ENCODE data around the gene SUPT7L.
"Not testable (repeated sequence)": the region's sequence is repeated elsewhere in the genome, so short reads cannot be mapped to it uniquely, and the experiment has no call there.

SUPT7L gene

DNA sequence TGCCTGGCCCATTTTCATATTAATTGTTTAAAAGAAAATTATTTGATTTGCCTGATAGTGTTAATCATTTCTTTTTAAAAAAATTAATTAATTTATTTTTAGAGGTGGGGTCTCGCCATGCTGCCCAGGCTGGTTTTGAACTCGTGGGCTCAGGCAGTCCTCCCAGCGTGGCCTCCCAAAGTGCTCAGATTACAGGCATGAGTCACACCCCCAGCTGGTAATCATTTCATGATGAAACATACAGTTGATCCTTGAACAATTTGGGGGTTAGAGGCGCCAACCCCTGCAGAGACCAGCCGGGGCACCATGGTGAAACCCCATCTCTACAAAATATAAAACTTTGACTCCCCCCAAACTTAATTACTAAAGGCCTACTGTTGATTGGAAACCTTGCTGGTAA lies 26.6 kb downstream of the SUPT7L start:
- no peak for TF ChIP-seq ZNF274 (IDR thresholded peaks at IDR 0.05; ENCODE audit: low read depth, low read length)

DNA sequence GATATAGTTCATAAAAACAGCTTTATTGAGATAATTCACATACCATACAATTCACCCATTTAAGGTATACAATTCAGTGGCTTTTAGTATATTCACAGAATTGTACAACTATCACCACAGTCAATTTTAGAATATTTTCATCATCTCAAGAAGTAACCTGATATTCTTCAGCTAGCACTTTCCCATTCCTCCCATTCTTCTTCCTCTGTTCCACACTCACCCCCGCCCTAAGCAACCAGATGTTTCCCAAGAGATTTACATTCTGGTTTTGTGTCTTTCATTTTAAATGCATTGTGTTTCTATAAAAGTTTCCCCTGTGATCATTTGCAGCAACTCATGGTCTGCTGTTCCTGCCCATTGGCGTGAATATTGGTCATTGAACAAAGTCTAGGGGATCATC lies 29.1 kb downstream of the SUPT7L start:
- H3K4me3 ChIP-seq (ENCODE audit: low read length): no peak overlapping the region
- TF ChIP-seq ZNF274 (IDR thresholded peaks at IDR 0.05; ENCODE audit: low read depth, low read length): no peak

More for the DNA sequence above, 26.6 kb downstream of the SUPT7L start:
- no peak overlapping the region for H3K4me3 ChIP-seq (ENCODE audit: low read length)

DNA sequence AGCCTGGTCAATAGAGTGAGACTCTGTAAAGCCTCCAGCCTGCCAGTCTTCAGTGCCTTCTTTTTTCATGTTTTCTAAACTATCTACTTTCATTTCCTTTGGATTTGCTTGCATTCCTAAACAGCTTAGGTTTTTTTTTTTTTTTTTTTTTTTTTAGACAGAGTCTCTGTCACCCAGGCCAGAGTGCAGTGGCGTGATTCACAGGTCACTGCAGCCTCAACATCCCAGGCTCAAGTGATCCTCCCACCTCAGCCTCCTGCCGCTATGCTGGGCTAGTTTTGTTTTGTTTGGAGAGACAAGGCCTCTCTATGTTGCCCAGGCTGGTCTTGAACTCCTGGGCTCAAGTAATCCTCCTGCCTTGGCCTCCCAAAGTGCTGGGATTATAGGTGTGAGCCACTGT lies 33.2 kb downstream of the SUPT7L start:
- H3K4me3 ChIP-seq (ENCODE audit: low read length): not testable (repeated sequence)

DNA sequence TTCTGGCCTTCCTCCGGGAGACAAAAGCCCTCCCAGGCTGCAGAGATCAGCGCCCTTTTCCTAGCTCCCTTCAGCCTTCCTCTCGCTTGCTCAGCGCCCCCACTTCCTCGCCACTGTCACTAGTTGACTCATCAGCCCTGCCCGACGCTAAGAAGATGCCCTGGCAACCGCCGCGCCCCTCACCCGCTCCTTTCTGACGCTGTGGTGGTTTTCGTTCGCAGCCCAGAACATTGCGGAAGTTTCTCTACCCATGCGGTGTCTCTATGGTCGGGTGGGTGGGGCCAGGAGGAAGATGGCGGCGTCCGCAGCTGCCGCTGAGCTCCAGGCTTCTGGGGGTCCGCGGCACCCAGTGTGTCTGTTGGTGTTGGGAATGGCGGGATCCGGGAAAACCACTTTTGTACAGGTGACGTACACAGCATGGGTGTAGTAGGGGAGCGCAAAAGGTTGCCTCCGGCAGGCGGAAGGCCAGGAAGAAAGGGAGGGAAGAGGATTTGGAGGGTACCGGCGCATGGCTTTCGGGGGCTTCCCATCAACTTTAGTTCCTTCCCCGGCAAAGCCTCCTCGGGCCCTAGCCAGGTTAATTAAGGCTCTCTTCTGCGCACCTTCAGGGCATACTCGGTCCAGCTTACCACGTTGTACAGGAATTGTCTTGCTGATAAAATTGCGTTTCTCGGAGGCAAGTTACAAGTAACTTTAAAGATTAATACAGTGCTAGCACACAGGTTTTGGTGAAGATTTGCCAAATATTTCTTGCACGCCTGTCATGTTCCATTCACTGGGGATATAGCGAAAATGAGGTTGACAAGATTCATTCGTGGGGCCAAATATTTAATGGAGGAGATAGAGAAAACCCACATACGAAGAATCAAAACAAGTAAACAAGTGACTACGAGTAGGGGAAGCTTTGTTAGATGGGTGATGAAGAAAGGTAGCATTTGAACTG lies 34.4 kb downstream of the SUPT7L start, which contains the start of the genes CCDC121 and GPN1:
TSS of gene CCDC121 (minus strand) at position 246 of the 943 bp plus-strand sequence. CDS start 1,213 bp downstream, outside the sequence.
TSS of gene GPN1 (plus strand) at position 284 of the 943 bp plus-strand sequence. CDS start at position 293, 9 bp downstream.
- H3K4me3 ChIP-seq (ENCODE audit: low read length): peak within 1 kb of the TSS; percentile 96

DNA sequence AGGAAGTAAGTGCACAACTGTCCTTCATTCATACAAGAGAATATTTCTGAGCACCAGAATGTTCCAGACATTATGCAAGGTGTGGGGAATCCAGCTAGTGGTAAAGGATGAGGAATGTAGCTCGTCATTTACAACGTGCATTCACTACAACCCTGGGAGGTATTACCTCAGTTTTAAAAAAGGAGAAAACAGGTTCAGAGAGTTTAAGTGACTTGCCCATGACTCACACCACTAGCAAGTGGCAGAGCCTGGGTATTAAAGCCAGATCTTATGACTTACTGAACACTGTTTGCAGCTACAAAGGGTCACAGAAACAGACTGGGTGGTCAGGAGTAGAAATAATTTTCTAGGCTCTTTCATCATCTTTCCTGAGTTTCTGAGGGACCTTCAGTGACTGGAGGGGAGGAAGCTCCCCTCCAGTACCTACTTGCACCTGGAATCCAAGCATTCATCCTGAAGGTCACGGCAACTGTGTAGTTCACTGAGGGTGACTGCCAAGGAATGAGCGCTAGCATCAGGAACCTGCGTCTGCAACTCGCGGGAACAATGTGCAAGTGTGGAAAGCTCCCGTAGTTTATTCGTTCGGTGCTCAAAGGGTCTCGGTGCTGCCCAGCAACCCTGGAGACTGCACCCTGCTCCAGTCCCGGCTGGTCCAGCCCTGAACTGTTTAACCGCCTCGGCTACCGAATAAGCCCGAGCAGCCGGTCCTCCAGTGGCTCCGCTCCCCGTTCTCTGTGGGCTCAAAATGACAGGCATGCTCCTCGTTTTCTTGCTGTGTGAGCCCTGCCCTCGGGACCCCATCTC lies 35.2 kb downstream of the SUPT7L start:
- peak overlapping the region; percentile 96 for H3K4me3 ChIP-seq (ENCODE audit: low read length)
- TF ChIP-seq ZNF274 (IDR thresholded peaks at IDR 0.05; ENCODE audit: low read depth, low read length): no peak

More for the DNA sequence above, 34.4 kb downstream of the SUPT7L start, which contains the start of the genes CCDC121 and GPN1:
- TF ChIP-seq ZNF274 (IDR thresholded peaks at IDR 0.05; ENCODE audit: low read depth, low read length): no peak

DNA sequence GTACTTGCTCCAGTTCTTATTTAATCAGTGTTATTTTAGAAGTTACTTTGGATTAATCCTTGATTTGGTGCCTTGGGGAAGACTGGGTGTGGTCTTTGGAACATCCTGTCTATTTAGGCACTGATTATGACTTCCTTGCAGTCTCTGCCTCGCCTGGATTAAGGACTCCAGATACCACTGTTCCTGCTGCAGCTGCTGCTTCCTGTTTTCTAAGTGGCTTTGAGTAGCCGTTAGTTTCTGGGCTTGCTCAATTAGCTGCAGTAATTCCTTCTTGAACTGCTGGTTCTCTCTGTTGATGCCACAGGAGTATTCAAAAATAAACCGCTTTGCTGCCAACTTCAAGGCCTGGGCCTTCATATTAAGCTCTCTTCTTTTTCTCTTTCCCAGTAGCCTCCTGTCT lies 36.5 kb downstream of the SUPT7L start:
- H3K4me3 ChIP-seq (ENCODE audit: low read length): not testable (repeated sequence)

DNA sequence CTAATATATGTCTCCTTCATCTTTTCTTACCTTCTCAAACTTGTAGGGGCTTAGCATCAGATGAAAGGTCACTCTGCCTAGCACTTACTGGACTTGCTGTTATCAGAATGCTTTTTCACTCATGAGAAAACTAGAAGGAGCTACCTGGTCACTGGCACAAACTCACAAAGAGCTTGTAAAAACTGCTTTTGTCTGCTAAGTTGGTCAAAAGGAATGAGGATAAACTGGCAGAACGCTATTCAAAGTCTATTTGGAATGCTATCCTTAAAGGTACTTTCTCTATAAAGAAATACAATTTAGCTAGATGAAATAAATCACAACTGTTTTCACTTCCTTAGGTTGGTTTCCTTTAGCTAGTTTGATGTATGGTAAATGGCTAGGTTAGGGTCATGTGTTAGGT lies 37.1 kb downstream of the SUPT7L start:
- not testable (repeated sequence) for H3K4me3 ChIP-seq (ENCODE audit: low read length)

DNA sequence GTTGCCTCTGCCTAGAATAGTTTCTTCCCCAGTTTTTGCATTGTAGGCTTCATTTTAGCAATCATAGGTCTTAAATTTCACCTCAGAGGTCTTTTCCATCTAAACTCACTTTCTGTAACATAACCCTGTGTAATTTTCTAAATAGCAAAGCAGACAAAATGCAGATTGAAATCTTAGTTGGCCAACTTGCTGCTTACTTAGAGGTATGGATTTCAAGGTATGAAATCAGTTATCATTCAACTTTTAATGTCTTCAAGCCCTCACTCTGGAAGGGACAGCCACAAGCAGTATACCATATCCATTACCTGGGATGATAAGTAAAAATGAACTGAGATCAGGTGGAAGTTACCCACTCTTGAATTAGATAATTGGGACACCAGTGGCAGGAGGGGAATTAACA lies 38.5 kb downstream of the SUPT7L start:
- H3K4me3 ChIP-seq (ENCODE audit: low read length): no peak overlapping the region
- TF ChIP-seq ZNF274 (IDR thresholded peaks at IDR 0.05; ENCODE audit: low read depth, low read length): no peak

DNA sequence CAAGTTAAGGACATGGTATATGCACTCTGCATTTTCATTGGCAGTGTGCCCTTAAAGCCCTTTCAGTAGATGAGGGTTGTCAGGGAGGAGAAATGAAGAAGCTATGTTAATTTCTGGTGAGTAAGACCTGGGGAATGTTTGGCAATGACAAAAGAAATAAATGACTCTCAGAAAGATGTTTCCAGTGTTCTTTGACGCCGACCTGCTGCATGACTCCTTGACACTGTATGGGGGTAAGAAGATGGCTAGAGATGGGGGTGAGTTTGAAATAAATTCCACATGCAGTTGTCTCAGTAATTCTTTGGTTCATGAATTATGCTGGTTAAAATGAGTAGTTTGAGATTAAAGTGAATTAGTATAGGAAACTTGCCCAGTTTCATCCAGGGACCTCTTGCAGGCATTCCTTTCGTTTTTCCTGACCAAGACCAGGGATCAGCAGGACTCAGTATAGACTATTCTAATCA lies 40.5 kb downstream of the SUPT7L start:
- TF ChIP-seq ZNF274 (IDR thresholded peaks at IDR 0.05; ENCODE audit: low read depth, low read length): no peak
- H3K4me3 ChIP-seq (ENCODE audit: low read length): no peak overlapping the region

DNA sequence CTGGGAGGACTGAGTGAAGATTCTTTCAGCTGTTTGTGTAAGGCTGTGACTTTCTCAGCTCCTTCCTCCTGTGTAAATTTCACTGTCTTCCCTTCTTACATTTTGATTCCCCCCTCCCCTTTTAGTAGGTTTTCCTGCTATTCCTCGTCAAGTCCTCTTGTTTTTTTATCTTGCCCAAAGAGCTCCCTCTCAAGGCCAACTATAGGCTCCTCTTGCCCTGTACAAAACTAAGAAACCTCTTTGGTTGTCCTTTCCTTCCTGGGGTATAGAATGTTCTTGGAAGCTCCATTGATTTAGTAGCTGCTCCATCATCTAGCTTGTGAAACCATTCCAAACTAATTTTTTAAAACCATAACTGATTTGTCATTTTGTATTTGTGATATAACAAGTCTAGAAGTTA lies 41.9 kb downstream of the SUPT7L start:
- no peak for TF ChIP-seq ZNF274 (IDR thresholded peaks at IDR 0.05; ENCODE audit: low read depth, low read length)
- H3K4me3 ChIP-seq (ENCODE audit: low read length): no peak overlapping the region

DNA sequence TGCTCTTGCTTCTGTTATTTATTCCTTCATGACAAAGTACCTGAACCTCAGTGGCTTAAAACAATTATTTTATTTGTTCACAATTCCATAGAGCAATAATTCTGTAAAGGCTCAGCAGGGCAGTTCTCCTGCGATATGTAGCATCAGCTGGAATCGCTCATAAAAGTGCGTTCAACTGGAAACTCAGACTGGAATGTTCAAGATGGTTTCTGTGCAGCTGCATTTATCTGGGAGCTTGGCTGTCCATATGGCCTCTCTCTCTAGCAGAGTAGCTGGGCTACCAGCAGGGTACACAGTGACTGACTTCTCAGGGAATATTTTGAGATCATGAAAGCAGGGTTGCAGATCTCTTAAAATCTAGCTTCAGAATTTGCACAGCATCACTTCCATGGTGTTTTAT lies 48.1 kb downstream of the SUPT7L start:
- no peak overlapping the region for H3K4me3 ChIP-seq (ENCODE audit: low read length)
- TF ChIP-seq ZNF274 (IDR thresholded peaks at IDR 0.05; ENCODE audit: low read depth, low read length): no peak

DNA sequence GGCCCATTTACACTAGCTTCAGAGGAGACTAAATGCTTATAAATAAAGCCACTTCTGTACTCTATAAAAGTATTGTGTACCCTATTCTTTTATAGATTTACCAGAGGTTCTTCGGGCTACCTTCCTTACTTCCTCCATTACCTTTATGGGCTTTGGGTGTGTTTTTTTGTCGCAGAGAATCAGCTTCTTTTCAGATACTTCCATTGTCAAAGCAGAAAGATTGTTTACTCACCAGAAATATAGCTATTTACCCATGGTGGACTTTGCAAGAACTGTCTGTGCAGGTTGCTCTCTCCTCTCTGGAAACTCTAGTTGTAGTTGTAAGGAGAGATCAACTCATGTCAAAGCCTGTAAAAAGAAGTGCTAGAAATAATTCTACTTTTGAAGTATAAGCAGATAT lies 49.4 kb downstream of the SUPT7L start:
- H3K4me3 ChIP-seq (ENCODE audit: low read length): no peak overlapping the region
- TF ChIP-seq ZNF274 (IDR thresholded peaks at IDR 0.05; ENCODE audit: low read depth, low read length): no peak

DNA sequence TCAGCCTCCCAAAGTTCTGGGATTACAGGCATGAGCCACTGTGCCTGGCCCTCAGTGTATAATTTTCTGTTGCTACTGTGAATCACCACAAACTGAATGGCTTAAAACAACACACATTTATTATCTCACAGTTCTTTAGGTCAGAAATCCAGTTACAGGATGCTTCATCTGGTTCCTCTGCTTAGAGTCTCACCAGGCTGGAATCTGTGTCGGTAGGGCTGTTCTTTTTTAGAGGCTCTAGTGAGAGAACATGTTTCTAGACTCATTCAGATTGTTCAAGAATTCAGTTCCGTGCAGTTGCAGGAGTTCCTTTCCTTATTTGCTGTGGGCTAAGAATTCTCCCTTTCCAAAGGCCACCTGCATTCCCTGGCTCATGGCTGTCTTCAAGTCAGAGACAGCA lies 56.8 kb downstream of the SUPT7L start:
- no peak overlapping the region for H3K4me3 ChIP-seq (ENCODE audit: low read length)
- TF ChIP-seq ZNF274 (IDR thresholded peaks at IDR 0.05; ENCODE audit: low read depth, low read length): no peak
